Measurements from ENCODE around the gene FANCD2.

Gene FANCD2

GRCh38 chr3:10026084-10026890, at the start of gene FANCD2:
Gene FANCD2 (plus strand): TSS chr3:10026437. CDS start chr3:10028658, 2,221 bp downstream.
- H3K27ac ChIP-seq: peak within 1 kb of the TSS; percentile 57; the same call in 1 of the 2 replicates
- H3K4me3 ChIP-seq: peak within 1 kb of the TSS; percentile 87
- no peaks in the 10 kb centered on the region for H3K9me3 ChIP-seq (ENCODE audit: low read depth, low read length)
- peaks cover 5% of the 10 kb centered on the region; the same call in 1 of the 2 replicates for H3K36me3 ChIP-seq (ENCODE audit: insufficient read depth, low read length)
- peak within 1 kb of the TSS; percentile 91 for H3K9ac ChIP-seq (ENCODE audit: insufficient read length)
- TF ChIP-seq FOXP2 (optimal IDR thresholded peaks at IDR 0.05; ENCODE audit: control extremely low read depth, extremely low read length, insufficient read depth): no peak
- TF ChIP-seq POLR2AphosphoS5 (IDR thresholded peaks at IDR 0.05; ENCODE audit: borderline replicate concordance, low read depth, low read length): peak; percentile 82
- TF ChIP-seq EZH2 (IDR thresholded peaks at IDR 0.05): no peak
- no peak for DNase-seq (ENCODE audit: low read depth, low spot score)

- Histone ChIP-seq H3K4me3 (no peak overlapping the region), H3K27ac (peak overlapping the region; percentile 54; the same call in 1 of the 2 replicates), H3K9me3 (ENCODE audit: low read depth, low read length) (no peaks in the 10 kb centered on the region), H3K36me3 (ENCODE audit: insufficient read depth, low read length) (peaks cover 6% of the 10 kb centered on the region; the same call in 1 of the 2 replicates), H3K9ac (ENCODE audit: insufficient read length) (no peak overlapping the region)
- no peak for TF ChIP-seq EZH2 (IDR thresholded peaks at IDR 0.05)
- no peak for TF ChIP-seq POLR2AphosphoS5 (IDR thresholded peaks at IDR 0.05; ENCODE audit: borderline replicate concordance, low read depth, low read length)
- no peak for TF ChIP-seq FOXP2 (optimal IDR thresholded peaks at IDR 0.05; ENCODE audit: control extremely low read depth, extremely low read length, insufficient read depth)
- DNase-seq (ENCODE audit: low read depth, low spot score): no peak
Measured at GRCh38 chr3:9976721-9977709, 49.2 kb upstream of the FANCD2 start.

DNA sequence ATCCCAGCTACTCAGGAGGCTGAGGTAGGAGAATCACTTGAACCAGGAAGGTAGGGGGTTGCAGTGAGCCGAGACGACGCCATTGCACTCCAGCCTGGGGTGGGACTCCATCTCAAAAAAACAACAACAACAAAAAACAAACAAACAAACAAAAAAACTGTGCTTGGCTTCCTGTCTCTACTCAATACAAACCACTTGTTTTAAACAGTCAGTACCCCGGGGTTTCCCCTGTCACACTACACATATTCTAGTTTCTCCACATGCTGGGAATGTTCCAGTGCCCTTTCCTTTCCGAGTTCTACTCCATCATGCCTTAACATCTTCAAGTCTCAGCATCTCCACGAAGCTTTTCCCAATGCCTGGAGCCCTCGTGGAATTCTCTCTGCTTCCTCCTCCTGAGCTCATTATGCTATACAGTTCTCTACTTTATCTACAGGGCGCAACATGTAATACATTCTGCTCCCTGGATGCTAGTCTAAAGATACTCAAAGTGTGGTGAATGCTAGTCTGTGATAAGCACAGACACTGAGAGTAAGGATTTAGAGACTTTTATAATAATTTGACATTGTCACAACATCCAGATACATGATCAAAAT, 47.4 kb upstream of the FANCD2 start:
- TF ChIP-seq FOXP2 (optimal IDR thresholded peaks at IDR 0.05; ENCODE audit: control extremely low read depth, extremely low read length, insufficient read depth): no peak
- peaks cover 3% of the 10 kb centered on the region; the same call in 1 of the 2 replicates for H3K36me3 ChIP-seq (ENCODE audit: insufficient read depth, low read length)
- H3K27ac ChIP-seq: no peak overlapping the region
- H3K9me3 ChIP-seq (ENCODE audit: low read depth, low read length): no peaks in the 10 kb centered on the region
- no peak overlapping the region for H3K9ac ChIP-seq (ENCODE audit: insufficient read length)
- DNase-seq (ENCODE audit: low read depth, low spot score): no peak
- no peak overlapping the region for H3K4me3 ChIP-seq

DNA sequence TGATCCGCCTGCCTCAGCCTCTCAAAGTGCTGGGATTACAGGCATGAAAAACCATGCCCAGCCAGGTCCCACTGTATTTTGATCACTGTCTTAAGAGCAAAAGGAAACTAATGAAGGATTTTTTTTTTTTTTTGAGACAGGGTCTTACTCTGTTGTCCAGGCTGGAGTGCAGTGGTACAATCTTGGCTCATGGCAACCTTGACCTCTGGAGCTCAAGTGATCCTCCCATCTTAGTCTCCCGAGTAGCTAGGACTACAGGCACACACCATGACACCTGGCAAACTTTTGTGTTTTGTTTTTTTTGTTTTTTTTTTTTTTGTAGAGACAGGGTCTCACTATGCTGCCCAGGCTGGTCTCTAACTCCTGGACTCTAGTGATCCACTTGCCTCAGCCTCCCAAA, 46.0 kb upstream of the FANCD2 start:
- Histone ChIP-seq H3K27ac (no peak overlapping the region), H3K4me3 (no peak overlapping the region), H3K36me3 (ENCODE audit: insufficient read depth, low read length) (peaks cover 3% of the 10 kb centered on the region; the same call in 1 of the 2 replicates), H3K9me3 (ENCODE audit: low read depth, low read length) (no peaks in the 10 kb centered on the region), H3K9ac (ENCODE audit: insufficient read length) (no peak overlapping the region)
- no peak for DNase-seq (ENCODE audit: low read depth, low spot score)
- TF ChIP-seq POLR2AphosphoS5 (IDR thresholded peaks at IDR 0.05; ENCODE audit: borderline replicate concordance, low read depth, low read length) (no peak), EZH2 (IDR thresholded peaks at IDR 0.05) (no peak), FOXP2 (optimal IDR thresholded peaks at IDR 0.05; ENCODE audit: control extremely low read depth, extremely low read length, insufficient read depth) (no peak)

- H3K9me3 ChIP-seq (ENCODE audit: low read depth, low read length): no peaks in the 10 kb centered on the region
- no peak for DNase-seq (ENCODE audit: low read depth, low spot score)
- H3K4me3 ChIP-seq: peak overlapping the region; percentile 86
- H3K9ac ChIP-seq (ENCODE audit: insufficient read length): peak overlapping the region; percentile 76
- H3K27ac ChIP-seq: no peak overlapping the region
- no peaks in the 10 kb centered on the region for H3K36me3 ChIP-seq (ENCODE audit: insufficient read depth, low read length)
- no peak for TF ChIP-seq FOXP2 (optimal IDR thresholded peaks at IDR 0.05; ENCODE audit: control extremely low read depth, extremely low read length, insufficient read depth)
- no peak for TF ChIP-seq EZH2 (IDR thresholded peaks at IDR 0.05)
- TF ChIP-seq POLR2AphosphoS5 (IDR thresholded peaks at IDR 0.05; ENCODE audit: borderline replicate concordance, low read depth, low read length): no peak
Measured at GRCh38 chr3:9986230-9986725, 40.0 kb upstream of the FANCD2 start.

GRCh38 chr3:9994086-9994844, 32.0 kb upstream of the FANCD2 start:
- no peak overlapping the region for H3K4me3 ChIP-seq
- H3K27ac ChIP-seq: no peak overlapping the region

DNA sequence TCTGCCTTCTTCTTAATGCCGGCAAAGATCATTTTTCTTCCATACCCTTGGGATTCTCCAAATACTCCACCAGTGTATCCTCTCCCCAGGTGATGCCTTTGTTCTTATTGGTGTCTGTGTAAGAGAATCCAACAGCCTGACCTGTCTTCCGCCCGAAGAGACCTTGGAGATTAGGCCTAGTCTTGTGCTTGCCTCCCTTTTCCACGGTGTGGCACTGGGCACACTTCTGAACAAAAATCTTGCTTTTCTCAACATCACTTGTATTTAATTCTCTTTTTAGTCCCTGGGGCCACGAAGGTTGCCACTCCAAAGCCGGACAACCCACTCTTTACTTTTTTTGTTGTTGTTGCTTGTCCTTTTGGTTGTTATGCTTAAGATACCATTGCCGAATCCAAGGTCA, 25.6 kb upstream of the FANCD2 start:
- Histone ChIP-seq H3K27ac (no peak overlapping the region), H3K36me3 (ENCODE audit: insufficient read depth, low read length) (peaks cover 9% of the 10 kb centered on the region), H3K4me3 (no peak overlapping the region), H3K9me3 (ENCODE audit: low read depth, low read length) (no peaks in the 10 kb centered on the region), H3K9ac (ENCODE audit: insufficient read length) (no peak overlapping the region)
- TF ChIP-seq POLR2AphosphoS5 (IDR thresholded peaks at IDR 0.05; ENCODE audit: borderline replicate concordance, low read depth, low read length) (no peak), EZH2 (IDR thresholded peaks at IDR 0.05) (no peak), FOXP2 (optimal IDR thresholded peaks at IDR 0.05; ENCODE audit: control extremely low read depth, extremely low read length, insufficient read depth) (no peak)
- no peak for DNase-seq (ENCODE audit: low read depth, low spot score)

More at GRCh38 chr3:9994086-9994844, 32.0 kb upstream of the FANCD2 start:
- Histone ChIP-seq H3K9ac (ENCODE audit: insufficient read length) (no peak overlapping the region), H3K36me3 (ENCODE audit: insufficient read depth, low read length) (peaks cover 6% of the 10 kb centered on the region), H3K9me3 (ENCODE audit: low read depth, low read length) (no peaks in the 10 kb centered on the region)
- TF ChIP-seq POLR2AphosphoS5 (IDR thresholded peaks at IDR 0.05; ENCODE audit: borderline replicate concordance, low read depth, low read length): no peak
- TF ChIP-seq EZH2 (IDR thresholded peaks at IDR 0.05): no peak
- no peak for TF ChIP-seq FOXP2 (optimal IDR thresholded peaks at IDR 0.05; ENCODE audit: control extremely low read depth, extremely low read length, insufficient read depth)
- DNase-seq (ENCODE audit: low read depth, low spot score): no peak

Measured in SK-N-MC (cell line).